GM10248 (cell line): Measurements from ENCODE around the gene ZNF524.

Source experiments
- CTCF ChIA-PET: fragments of 300-600 bp; sonication (Branson Sonifier 250); formaldehyde crosslinking; extraction: SDS; loops from one replicate; lab custom pipeline; 2021; ENCODE audit warnings: antibody characterized with exemption; lab: Yijun Ruan, JAX
- POLR2A ChIA-PET: fragments of 350-650 bp; sonication (Branson Sonifier 250); formaldehyde crosslinking; extraction: SDS; loops from one replicate; lab custom pipeline; 2020; ENCODE audit warnings: antibody characterized with exemption; lab: Yijun Ruan, JAX
- DNase-seq: peaks from one replicate; pipeline ENCODE4 v3.0.0; 2012; ENCODE audit errors: extremely low spot score
- CTCF ChIP-seq: IDR thresholded peaks from 2 replicates; pipeline ENCODE4 v1.5.1; 2012; ENCODE audit warnings: mild to moderate bottlenecking, low read depth; ENCODE audit errors: extremely low read depth, missing control alignments, control extremely low read depth

ZNF524 gene

DNA sequence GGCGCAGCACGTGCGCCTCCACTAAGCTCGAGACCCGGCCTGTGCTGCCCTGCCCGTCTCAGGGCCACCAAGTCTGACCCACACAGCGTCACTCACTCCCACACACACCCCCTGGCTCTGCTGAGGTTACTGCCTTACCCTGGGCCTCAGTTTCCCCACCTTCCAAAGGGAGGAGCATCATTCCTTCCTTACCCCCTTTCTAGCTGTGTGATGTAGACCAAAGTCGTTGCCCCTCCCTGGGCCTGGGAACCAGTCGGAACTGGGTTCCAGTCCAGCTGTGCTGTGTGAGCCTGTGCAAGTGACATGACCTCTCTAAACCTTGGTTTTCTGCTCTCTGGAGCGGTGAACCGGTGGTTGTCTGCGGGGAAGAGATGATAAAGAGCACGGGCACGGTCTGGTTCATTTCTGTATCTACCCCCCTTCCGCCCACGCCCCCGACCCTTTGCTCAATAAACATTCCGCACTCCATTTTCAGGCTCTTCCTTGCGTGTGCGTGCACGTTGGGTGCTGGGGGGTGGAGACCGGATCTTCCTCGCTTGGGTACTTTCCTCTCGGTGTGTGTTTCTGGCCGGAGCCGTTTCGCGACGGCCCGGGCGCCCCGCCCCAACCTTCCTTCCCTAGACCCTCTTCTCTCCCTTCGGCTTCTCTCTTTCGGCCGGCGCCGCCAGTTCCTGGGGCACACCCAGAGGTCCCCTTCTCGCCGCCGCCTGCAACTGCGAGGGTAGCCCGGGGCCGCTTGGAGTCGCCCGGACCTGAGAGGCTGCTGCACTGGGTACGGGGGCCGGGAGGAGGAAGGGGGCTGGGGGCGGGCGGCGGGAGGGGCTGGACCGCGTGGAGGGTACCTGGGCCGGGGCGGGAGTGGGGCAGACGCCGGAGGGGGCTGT is 43.2 kb downstream of the ZNF524 start, which contains the start of gene ZNF581:
Gene ZNF581, plus strand, starts transcription at position 647 of the 884 bp plus-strand sequence. CDS start 923 bp downstream, outside the sequence.
- ChIA-PET CTCF (interaction anchor here (1.0 to 7.2 kb wide), 6 partner anchors 8 to 13 kb away, joined by 3 to 84 read pairs (median 10); partner anchors contain the start of gene U2AF2), POLR2A (interaction anchor here (0.6 to 0.8 kb wide), 2 partner anchors 12 to 36 kb away, joined by 3 to 4 read pairs; partner anchors contain the start of gene U2AF2)
- DNase-seq = peak; percentile 80
- TF ChIP-seq CTCF = no peak

- CTCF ChIA-PET = interaction anchor here (2.6 to 7.2 kb wide), 3 partner anchors 9 to 11 kb away, joined by 9 to 84 read pairs (median 31); partner anchors contain the start of gene U2AF2
These were observed 43.7 kb downstream of the ZNF524 start for GRCh38 chr19:55643887-55644176.

GRCh38 chr19:55644191-55644833 is 44.2 kb downstream of the ZNF524 start:
- DNase-seq = no peak
- ChIA-PET POLR2A (no interaction called here), CTCF (interaction anchor here (1.2 to 7.2 kb wide), 4 partner anchors 9 to 141 kb away, joined by 3 to 84 read pairs (median 20); partner anchors contain the start of gene U2AF2)
- no peak for TF ChIP-seq CTCF

More at GRCh38 chr19:55643887-55644176, 43.7 kb downstream of the ZNF524 start:
- DNase-seq = no peak
- POLR2A ChIA-PET = interaction anchor here (0.6 kb wide), 1 partner anchor 36 kb away, joined by 3 read pairs; no protein-coding TSS in a partner anchor
- no peak for TF ChIP-seq CTCF

DNA sequence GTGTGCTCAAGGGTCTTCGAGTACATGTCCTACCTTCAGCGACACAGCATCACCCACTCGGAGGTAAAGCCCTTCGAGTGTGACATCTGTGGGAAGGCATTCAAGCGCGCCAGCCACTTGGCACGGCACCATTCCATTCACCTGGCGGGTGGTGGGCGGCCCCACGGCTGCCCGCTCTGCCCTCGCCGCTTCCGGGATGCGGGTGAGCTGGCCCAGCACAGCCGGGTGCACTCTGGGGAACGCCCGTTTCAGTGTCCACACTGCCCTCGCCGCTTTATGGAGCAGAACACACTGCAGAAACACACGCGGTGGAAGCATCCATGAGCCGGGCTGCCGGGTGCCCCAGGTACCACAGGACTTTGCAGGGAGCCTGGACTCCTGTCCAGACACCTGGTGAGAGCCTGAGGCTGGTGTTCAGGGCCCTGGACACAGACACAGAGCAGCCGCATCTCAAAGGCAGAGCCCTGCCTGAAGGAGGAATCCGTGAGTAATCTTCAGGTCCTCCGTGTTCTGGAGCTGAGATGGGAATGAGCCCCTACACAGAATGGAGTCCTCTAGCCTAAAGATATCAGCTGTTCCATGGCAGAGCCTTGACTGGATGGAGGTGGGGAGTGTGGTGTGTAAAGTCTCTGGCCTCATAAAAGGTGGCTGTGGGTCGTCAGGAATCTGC is 44.9 kb downstream of the ZNF524 start:
- DNase-seq = no peak
- ChIA-PET POLR2A (no interaction called here), CTCF (interaction anchor here (1.2 to 7.2 kb wide), 3 partner anchors 10 to 141 kb away, joined by 3 to 84 read pairs (median 31); partner anchors contain the start of gene U2AF2)
- TF ChIP-seq CTCF = no peak

DNA sequence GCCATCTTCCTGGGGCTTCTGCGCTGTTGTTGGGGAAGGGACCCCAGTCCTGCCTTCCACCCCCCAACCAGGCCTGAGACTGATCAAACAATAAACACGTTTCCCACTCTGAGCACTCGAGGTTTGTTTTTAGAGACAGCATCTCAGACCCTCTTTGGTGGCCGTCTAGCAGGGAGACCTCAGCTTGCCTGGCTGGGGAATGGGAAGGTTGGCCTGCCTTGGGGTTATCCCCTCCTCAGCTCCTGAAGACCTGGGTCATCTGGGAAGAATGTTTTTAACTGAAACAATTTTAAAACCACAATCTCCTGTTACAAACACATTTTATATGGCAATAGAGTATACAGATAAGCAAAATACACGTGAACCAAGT is 45.4 kb downstream of the ZNF524 start:
- CTCF ChIA-PET = interaction anchor here (1.2 to 7.2 kb wide), 3 partner anchors 9 to 142 kb away, joined by 3 to 84 read pairs (median 31); partner anchors contain the start of gene U2AF2
- no peak for DNase-seq
- POLR2A ChIA-PET = no interaction called here
- no peak for TF ChIP-seq CTCF
